ENCODE data around the gene GPR37L1. TPM values are rescaled to one million over a fixed set of nuclear protein-coding genes. Genes with fewer than 3 reads are reported as not detected.

Gene GPR37L1
- total RNA-seq, 2 donors from 2014 or later = not detected

GRCh38 chr1:202123336-202123813 lies 658 bp downstream of the GPR37L1 start:
- H3K27me3 Mint-ChIP-seq = peaks cover 19% of the 10 kb centered on the region
- no peak overlapping the region for H3K4me3 Mint-ChIP-seq
- ATAC-seq (replicated peaks) = no peak
- H3K27ac Mint-ChIP-seq = no peak overlapping the region
- no peaks in the 10 kb centered on the region for H3K36me3 Mint-ChIP-seq (ENCODE audit: low read depth)
- H3K4me1 Mint-ChIP-seq = no peaks in the 10 kb centered on the region
- H3K9me3 Mint-ChIP-seq = no peaks in the 10 kb centered on the region

- no peak overlapping the region for H3K4me3 Mint-ChIP-seq
- H3K36me3 Mint-ChIP-seq (ENCODE audit: low read depth) = no peaks in the 10 kb centered on the region
- ATAC-seq (replicated peaks) = no peak
- H3K4me1 Mint-ChIP-seq = no peaks in the 10 kb centered on the region
- no peaks in the 10 kb centered on the region for H3K9me3 Mint-ChIP-seq
- no peak overlapping the region for H3K27ac Mint-ChIP-seq
- H3K27me3 Mint-ChIP-seq = peaks cover 19% of the 10 kb centered on the region
Observed at GRCh38 chr1:202124142-202124541, 1.4 kb downstream of the GPR37L1 start.

GRCh38 chr1:202125611-202126010 lies 2.9 kb downstream of the GPR37L1 start:
- no peak overlapping the region for H3K4me3 Mint-ChIP-seq
- no peak for ATAC-seq (replicated peaks)
- H3K36me3 Mint-ChIP-seq (ENCODE audit: low read depth) = no peaks in the 10 kb centered on the region
- no peaks in the 10 kb centered on the region for H3K4me1 Mint-ChIP-seq
- H3K9me3 Mint-ChIP-seq = no peaks in the 10 kb centered on the region
- H3K27me3 Mint-ChIP-seq = peaks cover 19% of the 10 kb centered on the region
- H3K27ac Mint-ChIP-seq = no peak overlapping the region

- Mint-ChIP-seq H3K36me3 (ENCODE audit: low read depth) (no peaks in the 10 kb centered on the region), H3K9me3 (no peaks in the 10 kb centered on the region), H3K27ac (no peak overlapping the region), H3K4me1 (no peaks in the 10 kb centered on the region), H3K4me3 (no peak overlapping the region), H3K27me3 (peaks cover 16% of the 10 kb centered on the region)
- ATAC-seq (replicated peaks) = no peak
Observed at GRCh38 chr1:202126426-202126825, 3.7 kb downstream of the GPR37L1 start.

- Mint-ChIP-seq H3K36me3 (ENCODE audit: low read depth) (peaks cover 4% of the 10 kb centered on the region), H3K27ac (no peak overlapping the region), H3K4me1 (no peaks in the 10 kb centered on the region), H3K4me3 (no peak overlapping the region), H3K9me3 (no peaks in the 10 kb centered on the region), H3K27me3 (peaks cover 10% of the 10 kb centered on the region)
- ATAC-seq (replicated peaks) = no peak
Observed at GRCh38 chr1:202127061-202127460, 4.3 kb downstream of the GPR37L1 start.

- ATAC-seq (replicated peaks) = no peak
- H3K27me3 Mint-ChIP-seq = peaks cover 10% of the 10 kb centered on the region
- no peaks in the 10 kb centered on the region for H3K9me3 Mint-ChIP-seq
- H3K4me3 Mint-ChIP-seq = no peak overlapping the region
- H3K27ac Mint-ChIP-seq = no peak overlapping the region
- no peaks in the 10 kb centered on the region for H3K4me1 Mint-ChIP-seq
- peaks cover 14% of the 10 kb centered on the region for H3K36me3 Mint-ChIP-seq (ENCODE audit: low read depth)
Observed at GRCh38 chr1:202127836-202128622, 5.3 kb downstream of the GPR37L1 start.

GRCh38 chr1:202129453-202130296 lies 7.0 kb downstream of the GPR37L1 start:
- no peaks in the 10 kb centered on the region for H3K9me3 Mint-ChIP-seq
- ATAC-seq (replicated peaks) = no peak
- H3K27me3 Mint-ChIP-seq = peaks cover 4% of the 10 kb centered on the region
- H3K36me3 Mint-ChIP-seq (ENCODE audit: low read depth) = peaks cover 30% of the 10 kb centered on the region
- H3K4me1 Mint-ChIP-seq = no peaks in the 10 kb centered on the region
- H3K4me3 Mint-ChIP-seq = no peak overlapping the region
- no peak overlapping the region for H3K27ac Mint-ChIP-seq

GRCh38 chr1:202130297-202130721 lies 7.6 kb downstream of the GPR37L1 start:
- no peak overlapping the region for H3K4me3 Mint-ChIP-seq
- H3K36me3 Mint-ChIP-seq (ENCODE audit: low read depth) = peaks cover 37% of the 10 kb centered on the region
- H3K27ac Mint-ChIP-seq = no peak overlapping the region

GRCh38 chr1:202130816-202131522 lies 8.3 kb downstream of the GPR37L1 start:
- ATAC-seq (replicated peaks) = no peak
- Mint-ChIP-seq H3K4me1 (no peaks in the 10 kb centered on the region), H3K36me3 (ENCODE audit: low read depth) (peaks cover 43% of the 10 kb centered on the region), H3K9me3 (no peaks in the 10 kb centered on the region), H3K27me3 (peaks cover 4% of the 10 kb centered on the region), H3K4me3 (no peak overlapping the region), H3K27ac (no peak overlapping the region)

More at GRCh38 chr1:202130297-202130721, 7.6 kb downstream of the GPR37L1 start:
- peaks cover 4% of the 10 kb centered on the region for H3K27me3 Mint-ChIP-seq
- H3K9me3 Mint-ChIP-seq = no peaks in the 10 kb centered on the region
- no peaks in the 10 kb centered on the region for H3K4me1 Mint-ChIP-seq
- peak; percentile 5 for ATAC-seq (replicated peaks)

- ATAC-seq (replicated peaks) = no peak
- Mint-ChIP-seq H3K4me3 (no peak overlapping the region), H3K27me3 (peaks cover 2% of the 10 kb centered on the region), H3K9me3 (no peaks in the 10 kb centered on the region), H3K27ac (no peak overlapping the region), H3K36me3 (ENCODE audit: low read depth) (peaks cover 49% of the 10 kb centered on the region), H3K4me1 (no peaks in the 10 kb centered on the region)
Observed at GRCh38 chr1:202131956-202132821, 9.5 kb downstream of the GPR37L1 start.

GRCh38 chr1:202133001-202133400 lies 10.3 kb downstream of the GPR37L1 start:
- H3K4me1 Mint-ChIP-seq = no peaks in the 10 kb centered on the region
- no peaks in the 10 kb centered on the region for H3K9me3 Mint-ChIP-seq
- H3K4me3 Mint-ChIP-seq = no peak overlapping the region
- H3K36me3 Mint-ChIP-seq (ENCODE audit: low read depth) = peaks cover 52% of the 10 kb centered on the region
- ATAC-seq (replicated peaks) = no peak
- no peak overlapping the region for H3K27ac Mint-ChIP-seq
- H3K27me3 Mint-ChIP-seq = no peaks in the 10 kb centered on the region

- H3K4me3 Mint-ChIP-seq = no peak overlapping the region
- no peaks in the 10 kb centered on the region for H3K4me1 Mint-ChIP-seq
- H3K27ac Mint-ChIP-seq = no peak overlapping the region
- no peak for ATAC-seq (replicated peaks)
- H3K36me3 Mint-ChIP-seq (ENCODE audit: low read depth) = peaks cover 57% of the 10 kb centered on the region
- H3K9me3 Mint-ChIP-seq = no peaks in the 10 kb centered on the region
- no peaks in the 10 kb centered on the region for H3K27me3 Mint-ChIP-seq
Observed at GRCh38 chr1:202133496-202133895, 10.8 kb downstream of the GPR37L1 start.

- no peak overlapping the region for H3K4me3 Mint-ChIP-seq
- H3K27ac Mint-ChIP-seq = no peak overlapping the region
- ATAC-seq (replicated peaks) = no peak
- no peaks in the 10 kb centered on the region for H3K27me3 Mint-ChIP-seq
- H3K36me3 Mint-ChIP-seq (ENCODE audit: low read depth) = peaks cover 62% of the 10 kb centered on the region
- H3K4me1 Mint-ChIP-seq = no peaks in the 10 kb centered on the region
- H3K9me3 Mint-ChIP-seq = no peaks in the 10 kb centered on the region
Observed at GRCh38 chr1:202133989-202134388, 11.3 kb downstream of the GPR37L1 start.
